ENCODE measurements around the gene KLK1.
"Not testable (repeated sequence)": the region's sequence is repeated elsewhere in the genome, so short reads cannot be mapped to it uniquely, and the experiment has no call there.

The KLK1 gene

DNA sequence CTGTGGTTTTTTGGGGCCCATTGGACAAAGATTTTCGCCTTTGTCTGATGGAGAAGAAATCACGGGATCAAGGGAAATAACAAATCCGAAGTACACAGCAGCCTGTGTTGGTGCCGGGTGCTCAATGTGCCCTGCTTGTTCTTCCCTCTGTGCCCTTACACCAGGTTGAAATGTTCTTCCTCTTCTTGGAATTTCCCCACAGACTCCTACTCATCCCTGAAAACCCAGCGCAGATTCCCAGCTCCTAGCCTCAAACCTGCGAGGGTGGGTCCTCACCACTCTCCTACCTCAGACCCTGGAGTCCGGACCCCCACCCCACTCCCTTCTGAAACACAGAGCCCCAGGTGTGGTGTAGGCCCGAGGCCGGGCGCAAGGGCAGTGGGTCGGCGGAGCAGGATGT lies 38.3 kb downstream of the KLK1 start:
- no peak overlapping the region for H3K27ac ChIP-seq
- TF ChIP-seq CTCF (conservative IDR thresholded peaks at IDR 0.05) = no peak

GRCh38 chr19:50784710-50785109 lies 38.9 kb downstream of the KLK1 start:
- H3K27ac ChIP-seq = no peak overlapping the region
- TF ChIP-seq CTCF (conservative IDR thresholded peaks at IDR 0.05) = no peak

- peak; percentile 45 for TF ChIP-seq CTCF (conservative IDR thresholded peaks at IDR 0.05)
- not testable (repeated sequence) for H3K27ac ChIP-seq
These were observed 39.8 kb downstream of the KLK1 start for GRCh38 chr19:50783848-50784152.

DNA sequence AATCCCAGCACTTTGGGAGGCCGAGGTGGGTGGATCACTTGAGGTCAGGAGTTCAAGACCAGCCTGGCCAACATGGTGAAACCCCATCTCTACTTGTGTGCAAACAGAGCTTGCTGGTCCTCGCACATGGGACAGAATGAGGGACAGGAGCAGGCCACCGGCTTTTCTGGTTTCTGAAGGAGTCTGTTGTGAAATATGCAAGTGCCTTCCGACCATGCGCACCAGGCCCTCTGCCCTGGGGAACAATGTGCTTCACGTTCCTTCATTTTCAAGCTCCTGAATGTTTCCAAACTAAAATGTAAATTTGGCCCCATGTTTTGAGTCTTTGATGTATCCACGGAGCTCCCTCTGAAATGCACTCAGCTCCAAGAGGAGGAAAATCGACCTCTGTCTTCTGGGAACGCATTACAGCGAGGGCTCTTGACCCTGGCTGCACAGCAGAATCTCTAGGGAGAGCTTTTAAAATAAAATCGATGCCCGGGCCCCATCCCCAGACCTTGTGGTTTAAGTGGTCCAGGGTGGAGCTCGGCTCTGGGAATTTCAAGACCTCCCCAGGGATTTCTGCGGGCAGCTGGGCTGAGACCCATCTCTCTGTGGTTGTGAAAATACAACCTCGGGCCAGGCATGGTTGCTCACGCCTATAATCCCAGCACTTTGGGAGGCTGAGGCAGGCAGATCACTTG lies 42.7 kb downstream of the KLK1 start:
- TF ChIP-seq CTCF (conservative IDR thresholded peaks at IDR 0.05) = no peak
- H3K27ac ChIP-seq = no peak overlapping the region

GRCh38 chr19:50779504-50780457 lies 43.8 kb downstream of the KLK1 start:
- no peak overlapping the region for H3K27ac ChIP-seq
- no peak for TF ChIP-seq CTCF (conservative IDR thresholded peaks at IDR 0.05)

GRCh38 chr19:50778906-50779430 lies 44.6 kb downstream of the KLK1 start:
- TF ChIP-seq CTCF (conservative IDR thresholded peaks at IDR 0.05) = no peak
- no peak overlapping the region for H3K27ac ChIP-seq

DNA sequence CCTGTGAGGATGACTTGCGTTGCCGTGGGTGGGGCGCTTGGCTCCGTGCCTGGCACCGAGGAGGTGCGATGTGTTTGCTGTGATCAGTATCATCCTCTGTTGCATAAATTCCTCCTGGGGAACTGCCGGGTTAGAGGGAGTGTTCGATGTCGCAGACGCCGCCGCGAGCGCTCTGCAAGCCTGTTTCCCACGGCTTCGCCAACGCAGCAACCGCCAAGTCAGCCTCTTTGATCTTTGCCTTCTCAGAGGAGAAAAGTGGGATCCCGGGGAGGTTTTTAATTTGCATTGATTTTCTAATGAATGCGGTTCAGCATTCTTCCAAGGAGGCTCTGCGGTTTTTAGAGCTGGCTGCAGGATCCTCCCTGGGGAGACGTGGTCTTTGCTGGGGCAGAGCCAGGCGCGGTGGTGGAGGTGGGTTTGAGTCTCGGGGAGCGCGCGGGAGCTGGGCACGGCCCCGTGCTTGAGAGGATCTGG lies 45.7 kb downstream of the KLK1 start:
- H3K27ac ChIP-seq = no peak overlapping the region
- no peak for TF ChIP-seq CTCF (conservative IDR thresholded peaks at IDR 0.05)
